ENCODE measurements around the gene BMPER.

BMPER gene

DNA sequence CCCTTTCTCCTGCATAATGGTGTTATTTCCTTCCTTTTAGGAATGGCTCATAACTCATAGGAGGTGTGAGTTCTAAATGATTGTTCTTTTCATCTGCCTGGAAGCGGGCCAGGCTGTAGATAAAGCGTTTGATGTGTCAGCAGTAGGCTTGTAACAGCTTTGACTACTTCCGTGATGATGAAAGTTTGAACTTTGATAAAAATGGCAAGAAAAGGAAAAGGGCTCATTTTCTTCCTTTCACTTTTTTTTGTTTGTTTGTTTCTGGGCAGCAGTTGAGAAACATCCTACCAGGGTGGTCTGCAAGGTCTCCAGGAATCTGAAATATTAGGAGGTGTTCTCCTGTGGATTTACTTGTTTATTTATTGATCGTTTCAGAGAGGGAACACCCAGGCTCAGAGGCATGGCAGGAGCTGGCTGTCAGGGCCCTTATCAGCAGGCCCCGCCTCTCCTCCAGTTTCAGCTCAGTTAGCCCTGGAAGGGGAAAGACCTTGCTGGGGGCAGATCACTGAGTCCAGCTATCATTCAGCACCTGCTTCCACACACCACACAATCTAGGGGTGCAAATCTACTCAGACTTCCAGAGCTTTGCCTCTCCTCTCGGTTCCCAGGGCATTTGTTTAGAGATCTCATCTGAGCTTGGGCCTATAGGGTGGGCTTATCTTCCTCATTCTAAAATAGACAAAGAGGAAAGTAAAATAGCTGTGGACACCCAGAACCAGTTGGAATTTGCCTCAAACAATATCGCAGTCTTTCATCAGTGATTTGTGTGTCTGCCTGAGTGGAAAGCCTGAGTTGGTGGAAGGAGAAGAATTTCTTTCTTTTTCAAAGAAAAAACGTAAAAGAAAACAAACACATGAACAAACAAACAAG, 130.9 kb downstream of the BMPER start:
- Histone ChIP-seq H3K36me3 (no peaks in the 10 kb centered on the region), H3K9ac (no peak overlapping the region), H3K4me3 (no peak overlapping the region), H3K4me2 (no peak overlapping the region), H3K9me3 (no peaks in the 10 kb centered on the region), H4K20me1 (no peaks in the 10 kb centered on the region), H3K27me3 (no peaks in the 10 kb centered on the region), H3K27ac (no peak overlapping the region), H3K4me1 (peaks cover 8% of the 10 kb centered on the region; the same call in 1 of the 2 replicates)
- no peak for TF ChIP-seq Cebpa-rat (IDR thresholded peaks at IDR 0.05)

DNA sequence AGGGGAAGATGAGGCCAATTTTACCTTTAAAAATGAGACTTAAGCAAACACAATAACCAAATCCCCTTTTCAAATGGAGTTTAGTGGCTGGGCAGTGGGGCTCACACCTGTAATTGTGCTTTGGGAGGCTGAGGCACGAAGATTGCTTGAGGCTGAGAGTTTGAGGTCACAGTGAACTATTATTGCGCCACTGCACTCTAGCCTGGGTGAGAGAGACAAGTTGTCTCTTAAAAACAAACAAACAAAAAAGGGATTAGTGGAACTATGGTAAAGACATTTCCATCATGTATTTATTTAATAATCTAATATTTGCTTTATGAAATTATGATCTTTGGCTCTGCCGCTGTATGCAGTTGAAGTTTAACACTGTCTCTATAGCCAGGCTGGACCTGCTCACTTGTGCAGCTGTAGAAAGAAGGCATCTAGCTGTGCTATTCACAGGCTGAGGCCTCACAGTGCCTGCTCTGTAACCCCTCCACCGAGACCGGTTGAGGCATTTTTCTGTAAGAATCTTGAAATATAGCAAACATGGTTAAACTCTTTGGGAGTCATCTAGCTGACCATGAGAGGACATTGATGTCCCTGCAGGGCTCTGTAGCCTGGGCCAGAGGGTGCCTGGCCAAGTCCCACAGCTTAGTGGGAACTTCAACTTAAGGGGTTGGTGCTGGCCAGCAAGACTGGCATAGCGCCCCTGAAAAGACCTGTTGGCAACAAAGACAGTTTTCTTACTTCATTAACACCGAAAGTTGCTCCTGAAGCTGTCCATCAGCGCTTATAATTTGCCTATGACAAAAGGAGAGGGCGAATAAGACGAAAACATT, 131.8 kb downstream of the BMPER start:
- H3K27me3 ChIP-seq, result no peaks in the 10 kb centered on the region
- no peak overlapping the region for H3K9ac ChIP-seq
- no peak for TF ChIP-seq Cebpa-rat (IDR thresholded peaks at IDR 0.05)
- H4K20me1 ChIP-seq, result no peaks in the 10 kb centered on the region
- no peaks in the 10 kb centered on the region for H3K36me3 ChIP-seq
- H3K9me3 ChIP-seq, result no peaks in the 10 kb centered on the region
- no peak overlapping the region for H3K4me2 ChIP-seq
- H3K27ac ChIP-seq, result no peak overlapping the region
- no peak overlapping the region for H3K4me3 ChIP-seq
- H3K4me1 ChIP-seq, result peaks cover 8% of the 10 kb centered on the region; the same call in 1 of the 2 replicates

DNA sequence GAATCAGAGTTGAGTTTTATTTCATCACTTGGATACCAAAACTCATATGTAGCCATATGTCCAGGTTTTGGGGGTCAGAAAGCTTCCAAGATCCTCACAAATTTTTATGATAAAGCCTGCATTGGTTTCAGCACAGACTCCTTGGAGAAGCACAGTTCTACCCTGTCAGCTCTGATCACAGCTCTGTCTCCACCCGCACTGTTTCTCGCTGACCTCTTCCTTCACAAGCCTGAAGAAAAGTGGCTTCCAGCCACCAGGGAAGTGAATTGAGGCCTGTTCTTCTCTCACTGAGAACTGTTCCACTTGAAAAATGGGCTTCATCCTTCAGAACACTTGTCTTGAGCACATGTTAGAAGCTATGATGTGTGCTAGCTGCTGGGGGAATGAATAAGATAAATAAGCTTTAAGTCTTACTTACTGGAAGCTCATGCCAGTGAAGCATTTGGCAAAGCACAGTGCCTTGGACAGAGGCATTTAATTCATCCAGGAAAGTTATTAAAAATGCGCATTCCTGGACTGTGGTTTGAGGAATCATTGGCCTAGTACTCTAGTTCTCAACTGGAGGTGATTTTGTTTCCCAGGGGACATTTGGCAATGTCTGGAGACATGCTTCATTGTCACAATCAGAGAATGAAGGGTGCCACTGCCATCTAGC, 133.6 kb downstream of the BMPER start:
- no peak for TF ChIP-seq Cebpa-rat (IDR thresholded peaks at IDR 0.05)
- no peak overlapping the region for H3K4me3 ChIP-seq
- no peak overlapping the region for H3K27ac ChIP-seq
- H3K27me3 ChIP-seq, result no peaks in the 10 kb centered on the region
- no peaks in the 10 kb centered on the region for H3K36me3 ChIP-seq
- no peak overlapping the region for H3K9ac ChIP-seq
- no peaks in the 10 kb centered on the region for H4K20me1 ChIP-seq
- no peak overlapping the region for H3K4me2 ChIP-seq
- H3K9me3 ChIP-seq, result no peaks in the 10 kb centered on the region
- peaks cover 8% of the 10 kb centered on the region; the same call in 1 of the 2 replicates for H3K4me1 ChIP-seq

DNA sequence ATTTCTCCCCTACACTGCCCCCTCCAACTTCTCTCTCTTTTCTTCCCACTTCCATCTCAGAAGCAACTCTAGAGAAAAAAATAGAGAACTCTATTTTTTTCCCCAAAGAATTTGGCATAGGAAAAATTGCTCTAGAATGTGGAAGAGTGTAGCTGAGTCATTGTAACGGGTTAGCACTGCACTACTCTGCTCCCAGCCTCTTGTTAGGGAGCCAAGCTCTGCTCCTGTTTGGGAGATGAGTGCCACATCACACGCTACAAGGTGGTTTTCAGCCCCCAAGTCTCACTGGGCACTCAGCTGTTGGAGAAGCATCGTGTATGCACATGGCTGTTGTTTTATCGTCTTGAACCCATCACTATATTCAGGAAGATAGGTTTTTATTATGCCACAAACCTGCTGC, 136.4 kb downstream of the BMPER start:
- Histone ChIP-seq H4K20me1 (no peaks in the 10 kb centered on the region), H3K36me3 (no peaks in the 10 kb centered on the region), H3K4me1 (no peaks in the 10 kb centered on the region), H3K9me3 (no peaks in the 10 kb centered on the region), H3K4me2 (no peak overlapping the region), H3K4me3 (no peak overlapping the region), H3K27ac (no peak overlapping the region), H3K27me3 (no peaks in the 10 kb centered on the region), H3K9ac (no peak overlapping the region)
- TF ChIP-seq Cebpa-rat (IDR thresholded peaks at IDR 0.05), result no peak

DNA sequence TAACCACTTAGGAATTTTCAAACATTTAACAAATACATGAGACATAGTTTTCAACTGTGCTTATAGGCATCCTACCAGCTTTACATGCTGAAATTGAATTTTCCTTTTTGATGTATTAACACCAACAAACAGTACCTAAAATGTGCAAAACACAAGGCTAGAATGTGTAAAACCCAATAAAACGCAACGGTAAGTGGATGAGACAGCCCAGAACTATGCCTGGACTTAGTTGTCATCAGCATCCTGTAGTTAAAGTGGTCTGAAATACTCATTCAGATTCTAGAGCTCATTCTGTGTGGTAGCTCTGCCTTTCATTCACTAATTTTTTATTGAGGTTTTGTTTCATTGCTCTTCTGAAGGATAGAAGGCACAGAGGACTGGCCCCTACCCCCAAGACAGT, 137.1 kb downstream of the BMPER start:
- no peak for TF ChIP-seq Cebpa-rat (IDR thresholded peaks at IDR 0.05)
- no peak overlapping the region for H3K27ac ChIP-seq
- no peaks in the 10 kb centered on the region for H3K27me3 ChIP-seq
- H4K20me1 ChIP-seq, result no peaks in the 10 kb centered on the region
- H3K9me3 ChIP-seq, result no peaks in the 10 kb centered on the region
- no peak overlapping the region for H3K4me3 ChIP-seq
- no peak overlapping the region for H3K4me2 ChIP-seq
- no peak overlapping the region for H3K9ac ChIP-seq
- H3K4me1 ChIP-seq, result no peaks in the 10 kb centered on the region
- H3K36me3 ChIP-seq, result no peaks in the 10 kb centered on the region

DNA sequence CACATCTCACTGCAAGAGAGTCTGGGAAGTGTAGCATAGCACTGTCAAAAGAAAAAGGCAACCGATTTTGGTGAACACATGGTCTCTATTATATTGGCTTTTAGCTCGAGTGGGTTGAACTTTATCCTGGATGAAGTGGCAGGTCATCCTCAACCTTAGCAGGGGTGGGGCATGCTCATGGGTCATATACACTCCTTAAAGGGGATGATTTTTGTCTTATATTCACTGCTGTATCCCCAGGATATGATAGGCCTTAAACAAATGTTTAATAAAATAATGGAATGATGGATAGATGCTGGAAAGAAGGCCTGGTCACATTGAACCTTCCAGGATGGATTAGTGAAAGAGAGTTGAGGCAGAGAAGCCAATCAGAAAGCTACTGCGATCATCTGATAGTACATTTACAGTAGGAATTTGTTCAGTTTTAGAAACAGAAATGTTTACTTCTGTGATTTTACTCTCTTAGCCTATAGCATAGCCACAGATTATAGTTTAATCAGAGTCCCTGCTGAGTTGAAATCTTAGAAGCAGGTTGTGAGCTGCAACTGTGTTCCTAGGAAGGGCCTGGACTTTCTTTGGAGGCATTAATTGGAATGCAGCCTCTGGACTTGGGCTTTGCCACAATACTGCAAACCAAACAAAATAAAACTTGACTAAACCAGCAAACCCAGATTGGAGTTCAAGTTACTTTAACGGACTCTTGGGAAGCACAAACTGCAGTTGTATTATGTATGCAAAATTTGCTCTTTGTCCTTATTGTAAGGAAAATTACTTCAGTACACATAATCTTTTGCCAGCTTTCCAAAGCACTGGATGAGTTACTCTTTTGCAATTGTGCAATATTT, 138.3 kb downstream of the BMPER start:
- Histone ChIP-seq H3K4me2 (no peak overlapping the region), H3K4me1 (no peaks in the 10 kb centered on the region), H3K4me3 (no peak overlapping the region), H3K27ac (no peak overlapping the region), H4K20me1 (no peaks in the 10 kb centered on the region), H3K9ac (no peak overlapping the region), H3K9me3 (no peaks in the 10 kb centered on the region), H3K27me3 (no peaks in the 10 kb centered on the region), H3K36me3 (no peaks in the 10 kb centered on the region)
- no peak; the same call in 1 of the 2 replicates for TF ChIP-seq Cebpa-rat (IDR thresholded peaks at IDR 0.05)

DNA sequence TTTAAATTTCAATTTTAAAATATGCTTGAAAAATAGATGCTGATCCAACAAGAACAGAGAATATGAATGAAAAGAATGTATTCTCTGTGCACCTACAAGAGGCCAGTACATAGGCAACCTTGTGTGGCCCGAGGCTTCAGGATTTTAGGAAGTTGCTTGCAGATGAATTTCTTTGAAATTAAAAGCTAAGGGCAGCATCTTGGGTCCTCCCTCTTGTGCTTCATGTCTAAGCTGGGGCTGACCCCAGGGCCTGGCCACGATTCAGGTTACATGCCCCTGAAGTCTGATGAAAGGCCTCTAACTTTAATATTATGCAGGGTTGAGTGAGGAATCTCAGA, 138.9 kb downstream of the BMPER start:
- no peak overlapping the region for H3K4me2 ChIP-seq
- no peaks in the 10 kb centered on the region for H3K27me3 ChIP-seq
- no peak for TF ChIP-seq Cebpa-rat (IDR thresholded peaks at IDR 0.05)
- H3K9ac ChIP-seq, result no peak overlapping the region
- no peaks in the 10 kb centered on the region for H3K36me3 ChIP-seq
- no peak overlapping the region for H3K27ac ChIP-seq
- no peaks in the 10 kb centered on the region for H4K20me1 ChIP-seq
- no peak overlapping the region for H3K4me3 ChIP-seq
- no peaks in the 10 kb centered on the region for H3K9me3 ChIP-seq
- no peaks in the 10 kb centered on the region for H3K4me1 ChIP-seq

DNA sequence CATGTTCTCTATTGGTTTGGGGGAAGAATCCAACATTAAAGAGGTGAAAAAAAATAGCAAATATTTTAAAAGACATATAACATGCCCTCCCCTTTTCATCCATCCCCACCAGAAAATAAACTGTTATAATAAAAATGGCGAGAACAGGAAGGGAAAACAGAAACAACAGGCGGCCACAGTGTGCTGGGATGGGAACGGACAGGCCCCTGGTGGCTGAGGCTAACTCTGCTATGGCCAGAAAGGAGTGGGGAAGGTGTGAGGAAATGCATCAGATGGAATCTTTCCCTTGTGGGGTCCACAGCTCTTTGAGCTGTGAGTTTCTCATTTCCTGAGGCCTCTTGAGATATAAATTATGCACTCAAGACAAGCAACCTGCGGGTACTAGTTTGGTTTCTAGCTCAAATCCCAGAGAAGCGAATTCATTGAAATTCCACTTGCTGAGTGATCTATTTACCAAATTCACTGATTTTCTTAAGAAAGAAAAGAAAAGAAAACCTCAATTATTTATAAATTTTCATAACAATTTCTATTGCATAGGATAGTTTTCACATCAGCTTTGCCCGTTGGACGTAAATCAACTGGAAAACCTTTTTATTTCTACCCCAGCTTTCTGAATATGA, 139.5 kb downstream of the BMPER start:
- Histone ChIP-seq H3K4me2 (no peak overlapping the region), H3K27ac (no peak overlapping the region), H4K20me1 (no peaks in the 10 kb centered on the region), H3K4me3 (no peak overlapping the region), H3K27me3 (no peaks in the 10 kb centered on the region), H3K36me3 (no peaks in the 10 kb centered on the region), H3K9ac (no peak overlapping the region), H3K9me3 (no peaks in the 10 kb centered on the region), H3K4me1 (no peaks in the 10 kb centered on the region)
- TF ChIP-seq Cebpa-rat (IDR thresholded peaks at IDR 0.05), result no peak

DNA sequence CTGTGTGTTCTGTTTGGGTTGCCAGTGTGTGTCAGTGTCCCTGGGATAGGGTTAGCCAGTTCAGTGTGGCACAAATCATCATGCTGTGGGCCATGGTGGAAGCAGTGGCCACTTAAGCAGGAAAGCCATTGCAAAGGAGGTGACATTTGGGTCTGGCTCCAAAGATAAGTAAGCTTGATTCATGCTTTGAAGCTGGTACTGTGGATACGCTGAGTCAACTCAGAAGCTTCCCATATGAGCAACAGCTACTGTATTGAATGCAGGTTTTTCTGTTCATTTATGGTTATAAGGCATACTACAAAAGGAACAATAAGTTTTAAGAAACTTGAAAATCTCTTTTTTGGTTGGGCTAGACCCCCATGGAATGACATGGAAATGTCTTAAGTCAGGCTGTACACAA, 143.1 kb downstream of the BMPER start:
- no peaks in the 10 kb centered on the region for H3K4me1 ChIP-seq
- H3K36me3 ChIP-seq, result no peaks in the 10 kb centered on the region
- no peak overlapping the region for H3K4me2 ChIP-seq
- no peaks in the 10 kb centered on the region for H4K20me1 ChIP-seq
- H3K4me3 ChIP-seq, result no peak overlapping the region
- no peak overlapping the region for H3K27ac ChIP-seq
- H3K9me3 ChIP-seq, result no peaks in the 10 kb centered on the region
- no peak for TF ChIP-seq Cebpa-rat (IDR thresholded peaks at IDR 0.05)
- no peaks in the 10 kb centered on the region for H3K27me3 ChIP-seq
- H3K9ac ChIP-seq, result no peak overlapping the region
